ENCODE results near the gene KIF4B.

The KIF4B gene

DNA sequence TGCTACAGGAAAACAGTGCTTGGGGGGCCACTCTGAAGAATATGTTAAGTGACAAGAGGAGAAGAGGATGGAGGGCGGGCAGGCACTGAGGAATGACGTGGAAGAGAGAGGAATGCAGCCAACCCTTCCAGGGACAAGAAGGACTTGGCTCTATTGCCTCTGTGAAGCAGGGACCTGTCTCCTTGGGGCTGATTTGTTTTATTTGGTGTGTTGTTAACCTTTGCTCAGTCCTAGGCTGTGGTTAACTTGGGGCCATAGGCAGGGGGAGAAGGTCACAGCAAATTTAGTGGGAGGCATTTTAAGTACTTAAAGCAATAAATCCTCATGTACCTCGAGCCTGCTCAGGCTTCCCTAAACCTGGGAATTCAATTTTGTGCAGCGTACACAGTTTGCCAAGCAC is 39.9 kb downstream of the KIF4B start:
- Histone ChIP-seq H3K4me3 (ENCODE audit: low read depth, low read length, poor library complexity, severe bottlenecking) (no peak overlapping the region), H3K9me2 (ENCODE audit: low read depth, low read length) (no peaks in the 10 kb centered on the region), H3K27me3 (ENCODE audit: insufficient read depth, low read length) (no peaks in the 10 kb centered on the region), H3K27ac (ENCODE audit: low read depth, low read length, poor library complexity, severe bottlenecking) (no peak overlapping the region), H2AFZ (ENCODE audit: low read length) (no peak overlapping the region), H3K4me2 (ENCODE audit: low read length) (no peak overlapping the region), H3K9me3 (ENCODE audit: low read length) (no peaks in the 10 kb centered on the region), H3K9ac (ENCODE audit: low read length) (no peak overlapping the region), H3K36me3 (ENCODE audit: insufficient read depth, low read length) (no peaks in the 10 kb centered on the region), H4K20me1 (ENCODE audit: insufficient read depth, low read length) (no peaks in the 10 kb centered on the region), H3K79me2 (ENCODE audit: insufficient read depth, low read length) (no peaks in the 10 kb centered on the region), H3K4me1 (ENCODE audit: insufficient read depth, low read length, severe bottlenecking) (no peaks in the 10 kb centered on the region), H3F3A (ENCODE audit: insufficient read depth, low read length) (no peaks in the 10 kb centered on the region)
- TF ChIP-seq, protein P1, sequence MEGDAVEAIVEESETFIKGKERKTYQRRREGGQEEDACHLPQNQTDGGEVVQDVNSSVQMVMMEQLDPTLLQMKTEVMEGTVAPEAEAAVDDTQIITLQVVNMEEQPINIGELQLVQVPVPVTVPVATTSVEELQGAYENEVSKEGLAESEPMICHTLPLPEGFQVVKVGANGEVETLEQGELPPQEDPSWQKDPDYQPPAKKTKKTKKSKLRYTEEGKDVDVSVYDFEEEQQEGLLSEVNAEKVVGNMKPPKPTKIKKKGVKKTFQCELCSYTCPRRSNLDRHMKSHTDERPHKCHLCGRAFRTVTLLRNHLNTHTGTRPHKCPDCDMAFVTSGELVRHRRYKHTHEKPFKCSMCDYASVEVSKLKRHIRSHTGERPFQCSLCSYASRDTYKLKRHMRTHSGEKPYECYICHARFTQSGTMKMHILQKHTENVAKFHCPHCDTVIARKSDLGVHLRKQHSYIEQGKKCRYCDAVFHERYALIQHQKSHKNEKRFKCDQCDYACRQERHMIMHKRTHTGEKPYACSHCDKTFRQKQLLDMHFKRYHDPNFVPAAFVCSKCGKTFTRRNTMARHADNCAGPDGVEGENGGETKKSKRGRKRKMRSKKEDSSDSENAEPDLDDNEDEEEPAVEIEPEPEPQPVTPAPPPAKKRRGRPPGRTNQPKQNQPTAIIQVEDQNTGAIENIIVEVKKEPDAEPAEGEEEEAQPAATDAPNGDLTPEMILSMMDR (IDR thresholded peaks at IDR 0.05; ENCODE audit: low read length), result no peak
- no peak for TF ChIP-seq EZH2 (IDR thresholded peaks at IDR 0.05; ENCODE audit: borderline replicate concordance, low read length)

DNA sequence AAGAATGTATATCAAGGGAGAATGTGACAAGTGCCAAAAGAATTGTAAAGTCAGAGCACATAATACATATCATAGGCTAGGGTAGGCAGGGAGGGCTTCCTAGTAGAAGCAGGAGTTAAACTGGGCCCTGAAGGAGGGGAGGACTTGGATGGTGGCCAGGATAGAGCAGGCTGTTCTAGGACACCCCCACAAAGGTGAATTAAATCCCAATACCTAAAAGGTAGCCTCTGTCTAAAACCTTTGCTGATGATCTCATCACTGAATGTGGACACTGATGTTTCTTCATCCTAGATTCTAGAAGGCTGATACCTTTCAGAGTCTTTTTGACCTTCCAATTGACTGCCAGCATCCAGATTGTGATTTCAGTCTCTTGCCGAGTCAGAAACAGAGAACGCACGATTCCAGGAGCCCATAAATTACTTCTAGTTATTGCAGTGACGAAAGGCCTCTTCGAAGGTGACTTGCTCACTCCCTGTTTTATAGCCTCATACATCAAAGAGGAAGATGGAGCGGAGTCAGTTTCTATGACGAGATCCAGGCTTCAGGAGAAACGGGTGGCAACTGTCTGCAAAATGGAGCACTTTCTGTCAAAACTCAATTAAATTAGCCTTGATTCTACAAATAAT is 43.2 kb downstream of the KIF4B start:
- Histone ChIP-seq H3K4me3 (ENCODE audit: low read depth, low read length, poor library complexity, severe bottlenecking) (no peak overlapping the region), H3K27me3 (ENCODE audit: insufficient read depth, low read length) (no peaks in the 10 kb centered on the region), H3K9ac (ENCODE audit: low read length) (no peak overlapping the region), H3K79me2 (ENCODE audit: insufficient read depth, low read length) (no peaks in the 10 kb centered on the region), H3F3A (ENCODE audit: insufficient read depth, low read length) (no peaks in the 10 kb centered on the region), H3K27ac (ENCODE audit: low read depth, low read length, poor library complexity, severe bottlenecking) (no peak overlapping the region), H3K4me1 (ENCODE audit: insufficient read depth, low read length, severe bottlenecking) (no peaks in the 10 kb centered on the region), H4K20me1 (ENCODE audit: insufficient read depth, low read length) (no peaks in the 10 kb centered on the region), H3K4me2 (ENCODE audit: low read length) (no peak overlapping the region), H3K36me3 (ENCODE audit: insufficient read depth, low read length) (no peaks in the 10 kb centered on the region), H3K9me2 (ENCODE audit: low read depth, low read length) (no peaks in the 10 kb centered on the region), H3K9me3 (ENCODE audit: low read length) (no peaks in the 10 kb centered on the region), H2AFZ (ENCODE audit: low read length) (no peak overlapping the region)
- TF ChIP-seq, protein P1 (IDR thresholded peaks at IDR 0.05; ENCODE audit: low read length), result no peak
- no peak for TF ChIP-seq EZH2 (IDR thresholded peaks at IDR 0.05; ENCODE audit: borderline replicate concordance, low read length)

DNA sequence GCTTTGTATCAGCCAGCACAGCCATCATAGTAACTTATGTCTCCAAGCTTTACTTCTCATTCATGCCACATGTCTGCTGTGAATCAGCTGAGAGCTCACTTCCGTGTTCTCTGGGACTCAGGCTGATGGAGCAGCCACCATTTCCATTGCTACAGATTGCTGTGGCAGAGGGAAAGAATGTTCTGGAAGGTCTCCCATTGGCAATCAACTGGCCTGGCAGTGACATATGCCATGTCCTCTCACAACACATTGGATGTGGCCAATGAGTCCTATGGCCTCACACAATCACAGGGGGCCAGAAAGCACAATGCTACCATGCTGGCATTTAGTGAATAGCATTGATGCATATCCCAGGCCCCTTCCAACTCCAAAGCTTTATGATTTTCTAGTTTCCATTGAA is 44.1 kb downstream of the KIF4B start:
- Histone ChIP-seq H3K9ac (ENCODE audit: low read length) (no peak overlapping the region), H3K79me2 (ENCODE audit: insufficient read depth, low read length) (no peaks in the 10 kb centered on the region), H3K4me3 (ENCODE audit: low read depth, low read length, poor library complexity, severe bottlenecking) (no peak overlapping the region), H4K20me1 (ENCODE audit: insufficient read depth, low read length) (no peaks in the 10 kb centered on the region), H3K27ac (ENCODE audit: low read depth, low read length, poor library complexity, severe bottlenecking) (no peak overlapping the region), H3K4me1 (ENCODE audit: insufficient read depth, low read length, severe bottlenecking) (no peaks in the 10 kb centered on the region), H3F3A (ENCODE audit: insufficient read depth, low read length) (no peaks in the 10 kb centered on the region), H2AFZ (ENCODE audit: low read length) (no peak overlapping the region), H3K4me2 (ENCODE audit: low read length) (no peak overlapping the region), H3K36me3 (ENCODE audit: insufficient read depth, low read length) (no peaks in the 10 kb centered on the region), H3K27me3 (ENCODE audit: insufficient read depth, low read length) (no peaks in the 10 kb centered on the region), H3K9me3 (ENCODE audit: low read length) (no peaks in the 10 kb centered on the region), H3K9me2 (ENCODE audit: low read depth, low read length) (no peaks in the 10 kb centered on the region)
- TF ChIP-seq, protein P1 (IDR thresholded peaks at IDR 0.05; ENCODE audit: low read length), result no peak
- no peak for TF ChIP-seq EZH2 (IDR thresholded peaks at IDR 0.05; ENCODE audit: borderline replicate concordance, low read length)
